A204.1 (cell line): ENCODE data around the gene RIOK3.
"Not testable (repeated sequence)": the region's sequence is repeated elsewhere in the genome, so short reads cannot be mapped to it uniquely, and the experiment has no call there.

Source experiments
- FAIRE-seq: peaks from 2 replicates; lab custom pipeline; 2012; peaks lifted over from hg19 to GRCh38; lab: Jason Lieb, UNC

Gene RIOK3

DNA sequence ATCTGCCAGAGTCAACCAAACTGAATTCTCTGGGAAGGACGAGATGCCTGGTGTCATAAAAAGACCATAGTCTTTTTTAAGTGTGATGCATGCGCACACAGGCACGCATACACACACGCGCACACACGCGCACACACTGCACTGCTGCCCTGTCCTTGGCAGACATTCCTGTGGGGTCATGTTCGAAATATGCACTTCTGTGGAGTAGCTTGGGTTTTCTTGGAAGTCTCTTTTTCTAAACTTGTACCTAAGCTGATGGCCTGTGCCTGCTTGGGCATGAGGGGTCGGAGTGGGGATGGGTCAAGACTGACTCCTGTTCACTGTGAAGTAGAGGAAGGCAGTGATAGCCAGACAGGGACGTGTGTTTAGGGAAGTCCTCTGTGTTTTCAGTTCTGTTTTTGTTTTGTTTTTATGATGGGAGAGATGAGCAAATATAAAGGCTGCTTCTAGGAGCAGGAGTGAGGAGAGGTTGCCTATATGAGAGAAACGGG lies 46.2 kb downstream of the RIOK3 start:
- no peak for FAIRE-seq

- no peak for FAIRE-seq
Measured at GRCh38 chr18:23501626-23502025, 48.5 kb downstream of the RIOK3 start.

DNA sequence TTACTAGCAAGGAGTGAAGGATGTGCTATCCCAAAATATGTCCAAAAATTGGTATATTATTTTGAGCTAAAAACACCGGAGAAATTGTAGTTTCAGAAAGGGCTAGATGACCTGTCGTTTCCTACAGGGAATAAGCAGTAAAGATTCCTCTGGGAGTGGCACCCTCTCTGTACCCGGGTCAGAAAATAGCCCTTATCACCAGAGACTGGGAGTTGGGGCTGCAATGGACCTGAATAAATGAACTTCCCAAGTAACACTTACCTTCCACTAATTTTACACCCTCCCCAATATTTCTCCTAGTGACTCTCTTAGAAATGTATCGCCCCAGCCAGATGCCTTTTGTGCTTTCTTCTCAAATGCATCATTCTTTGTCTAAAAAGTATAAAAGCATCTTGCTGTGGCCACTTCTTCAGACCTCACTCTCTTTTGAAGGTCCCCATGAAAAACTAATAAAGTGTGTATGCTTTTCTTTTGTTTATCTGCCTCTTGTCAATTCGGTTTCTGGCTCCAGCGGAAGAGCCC lies 49.5 kb downstream of the RIOK3 start:
- FAIRE-seq: no peak

- no peak for FAIRE-seq
Measured at GRCh38 chr18:23503038-23503962, 50.2 kb downstream of the RIOK3 start, which contains the start of gene RMC1. Gene RMC1, plus strand, starts transcription at chr18:23503511. Its CDS starts 108 bp downstream, at chr18:23503619.

- no peak for FAIRE-seq
Measured at GRCh38 chr18:23503963-23504344, 50.9 kb downstream of the RIOK3 start.

DNA sequence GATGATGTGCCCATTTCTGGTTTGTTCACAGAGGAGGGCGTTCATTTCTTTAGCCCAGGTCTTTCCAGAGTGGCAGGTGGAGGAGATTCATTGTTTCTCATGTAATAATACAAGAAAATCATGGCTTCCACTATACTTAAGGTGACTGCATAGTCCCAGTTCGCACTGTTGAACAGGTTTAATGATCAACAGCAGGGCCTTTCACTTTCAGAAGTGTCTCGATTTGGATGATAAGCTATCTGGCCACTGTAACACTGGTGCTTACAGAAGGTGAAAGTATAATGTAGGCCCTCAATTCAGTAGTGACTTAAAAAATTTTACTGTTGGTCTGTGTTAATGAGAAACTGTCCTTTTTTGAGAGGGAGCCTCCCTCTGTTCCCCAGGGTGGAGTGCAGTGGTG lies 51.6 kb downstream of the RIOK3 start:
- FAIRE-seq: no peak

GRCh38 chr18:23506393-23506792 lies 53.3 kb downstream of the RIOK3 start:
- no peak for FAIRE-seq

DNA sequence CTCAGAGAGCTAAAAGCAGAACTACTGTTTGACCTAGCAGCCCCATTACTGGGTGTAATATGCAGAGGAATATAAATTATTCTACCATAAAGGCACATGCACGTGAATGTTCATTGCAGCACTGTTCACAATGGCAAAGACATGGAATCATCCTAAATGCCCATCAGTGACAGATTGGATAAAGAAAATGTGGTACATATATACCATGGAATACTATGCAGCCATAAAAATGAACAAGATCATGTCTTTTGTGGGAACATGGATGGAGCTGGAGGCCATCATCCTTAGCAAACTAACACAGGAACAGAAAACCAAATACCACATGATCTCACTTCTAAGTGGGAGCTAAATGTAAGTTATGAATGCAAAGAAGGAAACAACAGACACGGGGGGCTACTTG lies 57.8 kb downstream of the RIOK3 start:
- not testable (repeated sequence) for FAIRE-seq

DNA sequence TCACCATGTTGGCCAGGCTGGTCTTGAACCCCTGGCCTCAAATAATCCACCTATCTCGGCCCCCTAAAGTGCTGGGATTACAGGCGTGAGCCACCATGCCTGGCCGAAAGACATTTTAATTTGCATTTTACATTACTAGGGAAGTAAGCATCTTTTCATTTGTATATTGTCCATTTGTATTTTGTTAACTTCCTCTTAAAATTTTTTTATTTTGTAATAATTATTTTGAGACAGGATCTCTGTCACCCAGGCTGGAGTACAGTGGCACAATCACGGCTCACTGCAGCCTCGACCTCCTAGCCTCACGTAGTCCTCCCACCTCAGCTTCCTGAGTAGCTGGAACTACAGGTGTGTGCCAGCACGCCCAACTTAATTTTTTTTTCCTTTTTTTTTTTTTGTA lies 59.1 kb downstream of the RIOK3 start:
- FAIRE-seq: not testable (repeated sequence)

DNA sequence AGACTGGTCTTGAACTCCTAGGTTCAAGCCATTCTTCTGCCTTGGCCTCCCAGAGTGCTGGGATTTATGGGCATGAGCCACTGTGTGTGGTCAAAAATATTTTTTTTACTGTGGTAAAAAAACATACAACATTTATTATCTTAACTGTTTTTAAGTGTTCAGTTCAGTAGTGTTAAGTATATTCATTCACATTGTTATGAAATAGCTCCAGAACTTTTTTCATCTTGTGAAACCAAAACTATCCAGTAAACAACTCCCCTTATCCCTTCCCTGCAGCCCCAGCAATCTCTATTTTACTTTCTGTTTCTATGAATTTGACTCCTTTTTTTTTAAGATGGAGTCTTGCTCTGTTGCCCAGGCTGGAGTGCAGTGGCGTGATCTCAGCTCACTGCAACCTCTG lies 59.6 kb downstream of the RIOK3 start:
- no peak for FAIRE-seq

DNA sequence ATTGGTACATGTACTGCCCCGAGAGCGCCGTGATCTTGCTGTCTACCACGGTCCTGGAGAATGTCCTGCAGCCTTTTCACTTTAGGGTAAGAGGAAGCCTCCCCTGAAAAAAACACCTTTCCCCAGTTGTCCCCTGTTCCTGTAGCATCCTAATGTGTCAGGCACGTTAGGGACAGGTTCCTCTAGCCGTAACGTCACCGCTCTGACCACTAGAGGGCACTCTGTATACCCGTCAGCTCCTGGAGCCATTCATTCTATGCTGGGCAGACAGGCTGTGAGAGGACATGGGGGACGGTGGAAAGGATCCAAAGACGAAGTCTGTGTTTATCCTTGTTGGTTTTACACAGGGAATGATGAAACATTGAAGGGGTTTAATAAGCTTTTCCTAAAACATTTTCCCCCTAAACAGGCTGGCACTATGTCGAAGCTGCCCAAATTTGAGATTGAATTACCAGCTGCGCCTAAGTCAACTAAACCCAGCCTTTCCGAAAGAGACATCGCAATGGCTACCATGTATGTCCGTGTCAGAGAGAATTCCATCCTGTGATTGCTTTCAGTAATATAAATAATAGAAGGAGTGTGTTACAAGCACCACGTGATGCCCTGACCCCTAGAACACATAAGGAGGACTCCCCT lies 62.9 kb downstream of the RIOK3 start:
- no peak for FAIRE-seq

DNA sequence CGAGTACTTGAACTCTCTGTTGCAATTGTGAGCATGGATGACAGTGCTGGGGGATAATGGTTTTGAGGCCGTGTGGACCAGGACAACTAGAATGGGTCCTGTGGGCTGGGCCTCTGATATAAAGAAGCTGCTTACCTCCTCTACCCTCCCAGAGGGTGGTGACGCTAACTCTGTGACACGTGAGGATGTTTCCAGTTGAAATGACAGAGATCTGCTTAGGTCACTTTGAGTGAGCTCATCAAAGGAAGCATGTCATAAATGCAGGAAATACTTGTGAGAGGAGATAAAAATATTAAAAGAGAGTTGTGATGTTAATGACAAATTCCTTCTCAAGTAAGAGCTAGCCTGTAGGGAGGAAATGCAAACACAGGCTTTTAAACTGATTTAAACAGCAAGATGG lies 66.6 kb downstream of the RIOK3 start:
- FAIRE-seq: no peak

DNA sequence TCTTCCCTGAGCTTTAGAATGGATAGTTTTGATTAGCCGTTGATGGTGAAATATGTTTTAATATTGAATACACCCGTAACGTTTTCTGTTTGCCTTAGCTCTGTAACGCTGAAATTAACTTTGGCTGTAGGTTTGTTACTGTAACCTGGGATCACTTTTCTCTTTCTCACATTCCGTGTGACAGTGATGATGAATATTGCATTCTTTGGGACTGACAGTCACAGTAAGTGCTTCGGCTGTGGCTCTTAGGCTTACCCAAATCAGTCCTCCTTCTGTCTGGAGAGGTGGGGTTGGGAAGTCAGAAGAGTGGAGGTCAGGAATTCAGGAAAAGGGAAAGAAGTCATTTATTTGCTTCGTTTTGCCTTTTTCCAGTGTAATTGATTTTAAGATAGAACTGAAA lies 68.2 kb downstream of the RIOK3 start:
- no peak for FAIRE-seq

GRCh38 chr18:23521907-23522306 lies 68.8 kb downstream of the RIOK3 start:
- FAIRE-seq: no peak

DNA sequence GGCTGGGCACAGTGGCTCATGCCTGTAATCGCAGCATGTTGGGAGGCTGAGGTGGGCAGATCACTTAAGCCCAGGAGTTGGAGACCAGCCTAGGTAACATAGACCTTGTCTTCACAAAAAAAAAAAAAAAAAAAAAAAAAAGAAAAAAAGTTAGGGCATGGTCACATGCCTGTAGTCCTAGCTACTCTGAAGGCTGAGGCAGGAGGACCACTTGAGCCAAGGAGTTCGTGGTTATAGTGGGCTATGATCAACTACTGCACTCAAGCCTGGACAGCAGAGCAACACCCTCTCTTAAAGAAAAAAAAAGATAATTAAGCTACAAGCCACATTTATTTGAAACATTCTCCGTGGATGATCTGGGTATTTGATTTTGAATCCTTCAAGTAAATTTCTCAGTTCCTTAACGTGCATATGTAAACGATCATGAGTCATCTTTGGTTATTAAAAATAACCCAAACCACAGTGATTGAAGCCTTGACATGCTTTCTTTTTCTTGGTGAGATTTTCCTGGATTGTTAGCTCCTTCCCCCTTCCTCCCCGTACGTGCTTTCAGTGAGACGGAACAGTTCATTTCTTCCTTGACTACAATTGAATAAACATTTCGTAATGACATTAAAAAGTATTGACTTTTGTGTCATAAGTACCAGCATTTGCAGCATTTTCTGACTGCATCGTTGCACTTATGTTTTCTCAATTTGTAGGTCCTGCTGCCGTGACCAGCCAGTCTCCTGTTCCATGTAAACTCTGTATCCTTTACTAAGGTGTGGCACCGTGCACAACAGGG lies 70.5 kb downstream of the RIOK3 start:
- FAIRE-seq: no peak

DNA sequence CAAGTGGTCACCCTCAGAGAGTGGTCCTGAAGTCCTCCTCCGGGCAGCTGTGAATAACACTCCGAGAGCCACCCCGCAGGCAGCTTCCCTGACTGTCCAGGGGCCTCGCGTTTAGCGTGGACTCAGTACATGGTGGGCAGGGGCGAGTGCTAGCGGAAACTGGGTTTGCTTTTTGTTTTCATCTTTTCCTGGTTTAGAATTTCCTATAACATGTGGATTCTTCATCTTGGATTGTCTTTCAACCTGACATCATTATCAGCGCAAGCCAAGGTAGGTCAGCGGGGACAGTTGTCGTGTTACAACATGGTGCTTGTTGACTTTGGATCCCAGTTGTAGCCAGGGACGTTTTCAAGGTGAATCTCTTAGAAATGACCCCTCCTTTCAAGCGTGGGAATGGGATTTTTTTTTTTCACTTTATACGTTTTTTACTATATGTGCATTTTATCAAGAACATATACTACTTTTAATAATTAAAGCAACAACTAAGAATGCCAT lies 71.2 kb downstream of the RIOK3 start:
- FAIRE-seq: no peak

GRCh38 chr18:23526501-23527063 lies 73.5 kb downstream of the RIOK3 start:
- FAIRE-seq: no peak

GRCh38 chr18:23528580-23529472 lies 75.7 kb downstream of the RIOK3 start:
- FAIRE-seq: no peak

GRCh38 chr18:23529604-23530003 lies 76.5 kb downstream of the RIOK3 start:
- no peak for FAIRE-seq

DNA sequence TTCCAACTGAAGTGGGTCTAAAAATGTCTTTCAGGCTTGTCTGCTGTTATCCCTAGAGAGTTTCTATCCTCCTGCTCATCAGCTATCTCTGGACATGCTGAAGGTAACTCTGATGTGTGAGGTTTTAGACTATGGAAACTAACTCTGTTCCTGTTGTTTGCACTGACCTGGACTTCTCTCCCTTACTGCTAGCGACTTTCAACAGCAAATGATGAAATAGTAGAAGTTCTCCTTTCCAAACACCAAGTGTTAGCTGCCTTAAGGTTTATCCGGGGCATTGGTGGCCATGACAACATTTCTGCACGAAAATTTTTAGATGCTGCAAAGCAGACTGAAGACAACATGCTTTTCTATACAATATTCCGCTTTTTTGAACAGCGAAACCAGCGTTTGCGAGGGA lies 77.1 kb downstream of the RIOK3 start:
- FAIRE-seq: no peak

DNA sequence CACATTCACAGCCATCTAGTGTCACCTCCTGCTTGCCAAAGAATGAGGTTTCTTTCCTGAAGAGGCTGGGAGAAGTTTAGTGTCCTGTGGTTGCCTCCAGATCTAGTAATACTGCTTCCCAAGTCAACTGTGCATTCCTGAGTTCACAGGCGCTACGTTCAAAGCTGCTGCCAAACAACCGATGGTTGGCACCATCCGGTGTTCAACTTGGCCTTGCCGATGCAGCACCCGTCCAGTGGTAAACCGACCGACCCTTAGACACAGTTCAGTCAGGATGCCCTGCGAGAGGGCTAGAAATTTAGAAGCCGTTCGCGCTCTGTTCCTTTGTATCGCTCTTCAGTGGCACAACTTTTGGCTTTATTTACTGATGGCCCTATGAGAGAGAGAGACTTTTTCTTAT lies 78.8 kb downstream of the RIOK3 start:
- FAIRE-seq: no peak
